HG02571 (cell line): ENCODE data around the gene LGALS14.
"Not testable (repeated sequence)": the region's sequence is repeated elsewhere in the genome, so short reads cannot be mapped to it uniquely, and the experiment has no call there.

Source experiments
- ATAC-seq: cut with Tn5 transposase; IDR thresholded peaks from one replicate; pipeline ENCODE4 v1.9.1; 2021; ENCODE audit warnings: mild to moderate bottlenecking, moderate library complexity; ENCODE audit not compliant: unreplicated experiment

The LGALS14 gene, protein sequence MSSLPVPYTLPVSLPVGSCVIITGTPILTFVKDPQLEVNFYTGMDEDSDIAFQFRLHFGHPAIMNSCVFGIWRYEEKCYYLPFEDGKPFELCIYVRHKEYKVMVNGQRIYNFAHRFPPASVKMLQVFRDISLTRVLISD

GRCh38 chr19:39704181-39705044 is at the start of gene LGALS14:
TSS of gene LGALS14 (plus strand) at chr19:39704481. CDS start at chr19:39704529, 48 bp downstream.
- no peak for ATAC-seq

GRCh38 chr19:39655613-39656012 is 48.7 kb upstream of the LGALS14 start, which contains the start of gene LGALS16:
TSS of gene LGALS16 (plus strand) at chr19:39655913. CDS start at chr19:39655962, 49 bp downstream.
- no peak for ATAC-seq

- ATAC-seq: no peak
Observed at GRCh38 chr19:39659791-39660190, 44.5 kb upstream of the LGALS14 start.

- no peak for ATAC-seq
Observed at GRCh38 chr19:39660661-39661060, 43.6 kb upstream of the LGALS14 start.

DNA sequence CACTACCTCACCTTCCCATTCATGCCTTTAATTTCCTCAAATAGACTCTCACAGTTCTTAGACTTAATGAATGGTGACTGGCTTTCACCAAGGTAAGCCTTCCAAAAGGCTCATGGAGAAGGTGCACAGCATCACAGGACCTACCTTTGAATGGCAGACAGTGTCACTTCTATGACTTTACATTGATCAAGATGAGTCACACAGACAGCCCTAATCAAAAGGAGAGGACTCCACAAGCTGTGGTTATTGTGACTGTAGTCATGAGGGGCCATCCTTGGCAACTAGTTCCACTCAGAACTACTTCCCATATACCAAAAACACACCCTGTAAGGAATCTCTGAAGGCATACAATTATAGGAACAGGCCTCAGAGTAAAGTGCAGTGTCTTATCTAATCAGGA is 42.7 kb upstream of the LGALS14 start:
- no peak for ATAC-seq

- ATAC-seq: not testable (repeated sequence)
Observed at GRCh38 chr19:39669860-39670259, 34.4 kb upstream of the LGALS14 start.

- ATAC-seq: no peak
Observed at GRCh38 chr19:39670998-39671397, 33.3 kb upstream of the LGALS14 start.

DNA sequence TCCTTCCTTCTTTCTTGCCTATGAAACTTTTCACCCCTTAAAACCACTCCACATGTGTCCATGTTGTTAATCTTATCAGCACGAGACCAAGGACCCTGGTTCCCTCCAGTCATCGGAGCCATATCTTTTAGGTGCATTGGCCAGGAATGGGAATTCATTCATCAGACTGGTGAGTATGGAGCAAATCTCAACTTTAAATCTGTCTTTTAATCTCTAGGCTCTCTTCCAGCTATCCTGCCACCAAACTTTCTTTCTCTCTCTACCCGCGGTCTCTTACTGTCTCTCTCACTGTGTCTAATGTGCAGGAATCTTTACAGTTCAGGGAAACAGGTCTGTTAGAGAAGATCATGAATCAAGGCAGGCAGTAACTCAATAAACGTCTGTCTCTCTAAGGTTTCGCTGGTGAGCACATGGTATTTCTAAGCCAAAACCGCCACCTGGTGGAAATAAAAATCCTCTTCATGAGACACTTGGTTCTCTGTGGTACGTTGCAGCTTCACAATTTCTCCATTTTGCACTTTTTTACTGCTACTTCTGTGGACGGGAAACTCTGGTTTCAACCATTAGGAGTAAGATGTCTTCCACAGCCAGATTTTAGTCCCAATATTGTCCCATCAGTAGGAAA is 32.4 kb upstream of the LGALS14 start:
- no peak for ATAC-seq

DNA sequence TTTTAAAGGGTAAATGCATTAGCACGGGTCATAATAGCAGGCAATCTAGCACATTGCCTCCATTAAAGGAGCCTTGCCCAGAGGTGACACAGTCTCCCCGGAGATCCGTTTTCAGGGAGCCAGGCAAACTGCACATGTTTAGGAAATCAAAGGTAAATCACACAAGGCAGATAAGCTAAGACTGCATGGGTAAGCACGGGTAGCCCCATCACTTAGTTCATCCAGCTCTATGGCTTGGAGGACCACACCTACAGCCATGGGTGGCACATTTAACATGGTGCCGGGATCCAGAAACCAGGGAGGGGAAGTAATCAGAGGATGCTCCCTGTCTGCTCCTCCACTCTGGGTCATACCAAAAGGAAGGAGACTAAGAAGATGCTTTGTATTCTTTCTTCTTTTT is 31.8 kb upstream of the LGALS14 start:
- no peak for ATAC-seq

DNA sequence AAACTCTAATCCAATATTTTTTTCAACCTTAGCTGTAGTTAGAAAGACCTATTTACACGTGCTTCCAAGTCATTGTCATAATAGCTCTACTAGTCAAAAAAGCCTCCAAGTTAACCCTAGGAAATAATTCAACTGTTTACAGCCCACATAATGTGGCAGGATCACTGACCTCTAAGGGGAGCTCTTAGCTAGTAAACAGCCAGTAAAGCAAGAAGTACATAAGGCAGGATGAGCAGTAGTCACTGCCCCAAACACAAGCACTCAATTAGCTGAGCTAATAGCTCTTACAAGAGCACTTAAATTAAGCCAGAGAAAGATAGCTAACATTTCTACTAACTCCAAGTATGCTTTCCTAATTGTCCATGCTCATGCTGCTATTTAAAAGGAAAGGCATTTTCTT is 30.4 kb upstream of the LGALS14 start:
- not testable (repeated sequence) for ATAC-seq

GRCh38 chr19:39676004-39676403 is 28.3 kb upstream of the LGALS14 start:
- no peak for ATAC-seq

GRCh38 chr19:39677961-39678889 is 26.1 kb upstream of the LGALS14 start:
- ATAC-seq: no peak

DNA sequence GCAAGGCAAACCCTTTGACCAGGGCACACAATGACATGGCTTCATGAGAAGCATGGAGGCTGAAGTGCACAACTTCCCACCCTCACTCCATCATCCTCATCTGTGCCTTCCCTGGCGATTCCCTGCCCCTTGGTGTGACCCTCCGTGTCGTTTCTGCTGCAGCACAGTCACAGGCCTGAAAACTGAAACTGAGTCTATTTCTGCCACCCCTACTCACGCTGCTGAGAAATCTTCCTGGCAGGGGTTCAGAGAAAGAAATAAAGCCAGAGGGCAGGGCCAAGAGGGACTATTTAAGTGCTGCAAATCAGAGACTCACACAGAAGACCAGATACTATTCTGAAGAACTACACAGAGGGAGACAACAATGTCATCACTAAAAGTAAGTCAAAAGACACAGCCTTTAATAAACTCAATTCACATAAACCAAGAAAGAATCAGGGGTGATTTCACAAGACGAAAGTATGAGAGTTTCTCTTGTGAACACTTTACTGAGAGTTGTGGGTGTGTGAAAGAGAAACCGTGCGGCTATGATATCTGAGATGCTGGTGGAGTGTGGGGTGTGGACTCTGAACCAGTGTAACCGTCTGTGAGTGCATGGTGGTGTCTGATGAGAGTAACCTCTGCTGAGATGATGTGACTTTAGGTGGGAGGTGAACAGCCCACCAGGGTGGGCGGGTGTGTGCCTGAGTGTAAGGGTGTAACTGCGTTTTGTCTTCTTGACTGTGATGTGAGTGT is 25.1 kb upstream of the LGALS14 start:
- peak; percentile 62 for ATAC-seq

DNA sequence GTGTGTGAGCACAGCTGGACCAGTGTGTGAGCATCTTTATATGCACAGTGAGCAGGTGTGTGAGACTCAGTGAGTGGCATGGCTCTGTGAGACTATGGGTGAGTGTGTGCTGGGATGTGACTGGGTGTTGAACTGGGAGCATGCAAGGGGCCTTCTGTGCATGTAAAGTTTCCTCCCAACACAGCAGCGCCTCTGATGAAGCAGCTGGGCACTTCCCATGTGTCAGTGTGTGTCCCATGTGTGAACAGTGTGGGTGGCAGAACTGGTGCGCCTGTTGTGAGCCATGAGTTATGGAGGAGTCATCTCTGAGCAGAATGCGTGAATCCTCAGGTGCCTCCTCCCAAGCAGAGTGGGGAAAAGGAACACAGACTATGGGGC is 24.5 kb upstream of the LGALS14 start:
- ATAC-seq: peak; percentile 12

DNA sequence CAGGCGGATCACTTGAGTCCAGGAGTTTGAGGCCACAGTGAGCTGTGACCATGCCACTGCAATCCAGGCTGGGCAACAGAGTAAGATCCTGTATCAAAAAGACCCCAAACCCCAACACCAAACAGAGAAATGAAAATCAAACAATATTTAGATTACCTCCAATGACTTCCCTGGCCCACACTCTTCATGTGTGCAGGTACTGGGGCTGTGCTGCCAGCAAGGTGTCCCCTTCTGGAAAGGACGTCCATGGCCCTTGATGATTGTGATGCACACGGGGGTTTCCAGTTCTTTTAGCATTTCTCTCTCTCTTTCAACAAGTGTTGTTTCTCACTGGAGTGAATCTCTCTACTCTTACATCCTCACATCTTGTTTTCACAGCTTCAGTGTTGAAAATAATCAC is 23.7 kb upstream of the LGALS14 start:
- no peak for ATAC-seq

- no peak for ATAC-seq
Observed at GRCh38 chr19:39681416-39681815, 22.9 kb upstream of the LGALS14 start.

DNA sequence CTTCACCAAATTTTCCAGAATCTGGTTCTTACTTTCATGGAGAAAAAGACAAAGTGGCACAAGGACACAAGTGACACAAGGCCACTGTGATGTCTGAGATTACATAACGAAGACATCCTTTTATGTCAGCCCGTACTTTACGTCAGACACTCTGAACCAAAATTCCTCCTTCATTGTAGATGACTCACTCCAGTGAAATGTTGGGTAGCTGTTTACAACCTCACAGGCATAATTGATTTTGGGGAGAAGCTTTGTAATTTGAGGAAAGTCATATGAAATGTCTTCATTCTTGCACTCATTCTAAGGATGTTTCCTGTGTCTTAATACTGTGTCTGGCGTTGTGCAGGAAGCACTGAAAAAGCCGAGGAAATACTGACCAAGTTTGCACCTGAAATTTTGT is 20.0 kb upstream of the LGALS14 start:
- no peak for ATAC-seq

DNA sequence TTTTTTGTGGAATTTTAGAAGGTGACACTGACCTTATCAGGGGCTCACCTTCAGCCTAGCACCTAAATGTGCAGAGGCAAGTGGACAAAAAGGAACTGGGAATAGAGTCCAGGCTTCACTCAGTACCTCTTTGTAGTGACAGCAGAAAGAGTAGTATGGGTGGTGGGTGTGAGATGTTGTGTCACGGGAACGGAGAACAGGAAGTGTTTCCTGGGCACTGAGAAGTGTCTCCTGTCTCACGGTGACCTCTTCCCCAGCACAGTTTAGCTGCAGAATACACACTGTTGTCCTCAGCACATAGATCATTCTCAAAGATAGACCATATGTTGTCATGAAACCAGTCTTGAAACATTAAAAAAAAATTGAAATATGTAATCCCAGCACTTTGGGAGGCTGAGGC is 17.5 kb upstream of the LGALS14 start:
- no peak for ATAC-seq

DNA sequence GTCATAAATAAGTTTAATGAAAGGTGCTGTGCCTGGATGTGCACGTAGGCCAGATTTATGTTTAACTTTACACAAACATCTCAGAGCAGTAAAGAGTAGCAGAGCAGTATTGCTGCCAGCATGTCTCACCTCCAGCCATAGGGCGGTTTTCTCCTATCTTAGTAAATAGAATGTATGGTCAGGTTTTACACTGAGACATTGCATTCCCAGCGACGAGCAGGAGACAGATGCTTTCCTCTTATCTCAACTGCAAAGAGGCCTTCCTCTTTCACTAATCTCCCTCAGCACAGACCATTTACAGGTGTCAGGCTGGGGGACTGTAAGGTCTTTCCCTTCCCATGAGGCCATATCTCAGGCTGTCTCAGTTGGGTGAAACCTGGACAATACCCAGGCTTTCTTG is 15.6 kb upstream of the LGALS14 start:
- not testable (repeated sequence) for ATAC-seq

DNA sequence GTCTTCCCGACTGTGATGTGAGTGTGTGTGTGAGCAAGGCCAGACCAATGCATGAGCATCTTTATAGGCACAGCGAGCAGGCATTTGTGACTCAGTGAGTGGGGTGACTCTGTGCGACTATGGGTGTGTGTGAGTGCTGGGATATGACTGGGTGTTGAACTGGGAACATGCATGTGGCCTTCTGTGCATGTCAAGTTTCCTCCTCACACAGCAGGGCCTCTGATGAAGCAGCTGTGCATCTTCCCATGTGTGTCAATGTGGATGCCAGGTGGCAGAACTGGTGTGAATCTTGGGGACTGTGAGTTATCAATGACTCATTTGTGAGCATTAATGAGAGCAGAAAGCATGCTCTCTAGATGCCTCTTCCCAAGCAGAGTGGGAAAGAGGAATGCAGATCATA is 12.1 kb upstream of the LGALS14 start:
- no peak for ATAC-seq
